Measurements from ENCODE around the gene FXYD7.
"Not testable (repeated sequence)": the region's sequence is repeated elsewhere in the genome, so short reads cannot be mapped to it uniquely, and the experiment has no call there.

The FXYD7 gene, protein sequence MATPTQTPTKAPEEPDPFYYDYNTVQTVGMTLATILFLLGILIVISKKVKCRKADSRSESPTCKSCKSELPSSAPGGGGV

DNA sequence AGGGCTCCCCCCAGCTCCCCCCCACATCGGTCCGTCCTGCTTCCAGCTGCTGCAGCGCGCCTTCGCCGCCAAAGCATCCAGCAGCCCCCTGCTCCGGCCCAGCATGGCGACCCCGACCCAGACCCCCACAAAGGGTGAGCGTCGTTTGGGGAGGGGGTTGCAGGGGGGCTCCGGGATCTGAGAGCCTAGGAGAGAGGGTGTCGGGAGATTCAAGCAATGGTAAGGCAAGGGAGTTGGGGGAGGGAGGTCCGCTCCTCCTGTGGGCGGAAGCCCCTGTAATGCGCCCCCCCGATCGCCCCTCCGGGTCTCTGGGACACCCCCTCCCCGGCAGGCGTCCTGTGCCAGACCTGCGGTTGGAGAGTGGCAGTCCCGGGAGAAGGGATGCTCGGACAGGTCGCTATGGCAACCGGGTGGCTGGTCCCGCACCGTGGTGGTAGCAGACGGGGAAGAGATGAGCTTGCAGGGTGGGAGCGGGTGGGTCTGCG lies at the start of gene FXYD7:
Gene FXYD7, plus strand, starts transcription at position 25 of the 485 bp plus-strand sequence. Its CDS starts 79 bp downstream, at position 104.
- no peak for DNase-seq (ENCODE audit: low read depth in 3 of 3)

DNA sequence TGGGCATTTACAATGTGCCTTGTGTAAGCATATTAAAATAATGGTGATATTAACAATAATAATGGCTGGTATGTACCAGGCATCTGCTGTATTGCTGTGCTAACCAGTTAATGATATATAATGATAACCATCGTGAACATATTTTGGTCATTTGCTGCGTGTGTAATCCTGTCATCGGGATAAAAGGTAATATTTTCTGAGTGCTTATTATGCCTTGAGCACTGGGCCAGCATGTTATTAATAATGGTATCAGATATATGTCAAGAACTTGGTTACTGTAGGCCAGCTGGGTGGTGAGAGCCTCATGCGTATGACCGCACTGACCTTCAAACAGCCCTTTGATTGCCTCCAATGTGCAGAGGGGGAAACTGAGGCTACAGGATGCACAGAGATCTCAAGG lies 49.6 kb upstream of the FXYD7 start:
- no peak for DNase-seq (ENCODE audit: low read depth in 3 of 3)

DNA sequence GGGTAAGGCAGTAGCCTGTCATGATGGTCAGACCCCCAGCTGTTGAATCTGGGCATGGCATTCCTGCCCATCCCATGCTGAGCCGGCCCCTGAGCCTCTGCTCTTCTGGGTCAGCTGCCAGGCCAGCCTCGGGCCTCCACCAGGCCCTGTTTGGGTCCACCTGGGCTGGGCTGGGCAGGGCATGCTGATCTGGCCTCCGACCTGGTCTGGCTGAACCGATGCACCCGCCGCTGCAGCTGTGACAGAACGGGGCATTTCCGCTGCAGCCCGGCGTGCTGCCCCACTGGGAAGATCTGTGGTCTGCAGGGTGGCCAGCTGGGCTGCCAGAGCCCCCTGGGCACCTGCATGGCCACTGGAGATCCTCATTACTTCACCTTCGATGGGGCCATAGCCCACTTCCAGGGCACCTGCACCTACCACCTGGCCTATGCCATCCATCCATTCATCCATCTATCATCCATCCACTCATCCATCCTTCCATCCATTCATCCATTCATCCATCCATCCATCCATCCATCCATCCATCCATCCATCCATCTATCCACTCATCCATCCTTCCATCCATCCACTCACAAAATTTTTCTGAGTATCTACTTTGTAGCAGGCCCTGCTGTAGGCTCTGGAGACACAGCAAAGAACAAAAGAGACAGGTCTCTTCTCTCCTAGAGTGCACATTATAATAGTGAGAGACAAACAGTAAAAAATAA lies 49.0 kb upstream of the FXYD7 start:
- DNase-seq (ENCODE audit: low read depth in 3 of 3) = no peak

DNA sequence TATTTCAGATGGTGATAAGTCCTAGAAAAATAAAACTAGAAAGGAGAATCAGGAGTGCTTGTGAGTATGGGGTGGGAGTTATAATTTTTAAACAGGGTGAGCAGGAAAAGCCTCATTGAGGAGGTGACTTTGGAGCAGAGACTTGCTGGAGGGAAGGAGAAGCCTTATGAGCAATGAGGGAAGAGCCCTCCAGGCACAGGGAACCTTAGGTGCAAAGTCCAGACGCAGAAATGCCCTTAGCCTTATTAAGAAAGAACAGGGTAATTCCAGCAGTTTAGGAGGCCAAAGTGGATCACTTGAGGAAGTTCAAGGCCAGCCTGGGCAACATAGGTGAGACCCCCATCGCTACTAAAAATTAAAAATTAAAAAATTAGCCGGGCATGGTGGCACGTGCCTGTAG lies 48.4 kb upstream of the FXYD7 start:
- DNase-seq (ENCODE audit: low read depth in 3 of 3) = no peak

DNA sequence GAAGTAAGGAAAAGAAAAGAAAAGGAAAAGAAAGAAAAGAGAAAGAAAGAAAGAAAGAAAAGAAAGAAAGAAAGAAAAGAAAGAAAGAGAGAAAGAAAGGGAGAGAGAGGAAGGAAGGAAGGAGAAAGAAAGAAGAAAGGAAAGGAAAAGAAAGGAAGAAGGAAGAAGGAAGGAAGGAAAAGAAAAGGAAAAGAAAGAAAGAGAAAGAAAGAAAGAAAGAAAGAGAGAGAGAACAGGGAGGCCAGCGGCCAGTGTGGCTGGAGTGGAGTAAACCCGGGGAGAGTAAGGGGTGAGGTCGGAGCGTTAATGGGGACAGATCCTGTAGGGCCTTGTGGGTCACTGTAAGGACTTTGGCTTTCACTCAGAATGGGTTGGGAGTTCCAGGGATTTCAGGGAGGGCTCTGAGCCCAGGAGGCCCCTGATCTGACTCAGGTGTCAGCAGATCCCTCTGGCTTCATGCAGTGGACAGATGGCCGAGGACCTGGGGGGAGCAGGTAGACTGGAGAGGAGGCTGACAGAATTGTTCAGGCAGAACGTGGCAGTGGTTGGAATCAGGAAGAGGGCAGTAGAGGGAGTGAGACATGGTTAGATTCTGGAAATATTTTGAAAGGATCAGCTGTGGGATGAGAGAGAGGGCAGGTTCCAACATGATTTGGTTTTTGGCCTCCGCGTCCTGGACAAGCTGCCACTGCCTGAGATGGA lies 47.2 kb upstream of the FXYD7 start:
- DNase-seq (ENCODE audit: low read depth in 3 of 3) = no peak

DNA sequence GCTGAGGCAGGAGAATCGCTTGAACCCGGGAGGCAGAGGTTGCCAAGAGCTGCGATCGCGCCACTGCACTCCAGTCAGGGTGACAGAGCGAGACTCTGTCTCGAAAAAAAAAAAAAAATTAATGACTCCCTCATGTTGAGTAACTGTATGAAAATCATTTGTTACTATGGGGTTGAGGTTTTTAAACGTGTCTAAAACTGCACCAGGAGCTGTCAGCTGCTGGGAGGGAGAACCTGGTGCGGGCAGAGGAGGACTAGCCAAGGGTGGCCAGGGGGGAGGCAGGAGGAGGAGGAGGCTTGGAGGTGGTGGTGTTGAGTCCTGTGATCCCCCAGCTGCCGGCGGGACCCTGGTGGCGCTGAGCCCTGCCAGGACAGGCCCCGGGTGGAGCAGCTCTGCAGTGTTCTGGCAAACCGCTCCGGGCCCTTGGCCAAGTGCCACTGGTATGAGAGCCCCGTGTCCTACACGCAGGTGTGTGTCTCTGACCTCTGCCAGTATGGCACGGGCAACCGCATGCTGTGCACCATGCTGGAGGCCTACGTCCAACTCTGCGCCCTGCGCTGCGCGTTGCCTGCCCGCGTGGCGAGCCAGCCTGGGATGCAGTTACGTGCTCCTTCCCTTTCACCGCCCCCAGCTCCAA lies 44.5 kb upstream of the FXYD7 start:
- no peak for DNase-seq (ENCODE audit: low read depth in 3 of 3)

DNA sequence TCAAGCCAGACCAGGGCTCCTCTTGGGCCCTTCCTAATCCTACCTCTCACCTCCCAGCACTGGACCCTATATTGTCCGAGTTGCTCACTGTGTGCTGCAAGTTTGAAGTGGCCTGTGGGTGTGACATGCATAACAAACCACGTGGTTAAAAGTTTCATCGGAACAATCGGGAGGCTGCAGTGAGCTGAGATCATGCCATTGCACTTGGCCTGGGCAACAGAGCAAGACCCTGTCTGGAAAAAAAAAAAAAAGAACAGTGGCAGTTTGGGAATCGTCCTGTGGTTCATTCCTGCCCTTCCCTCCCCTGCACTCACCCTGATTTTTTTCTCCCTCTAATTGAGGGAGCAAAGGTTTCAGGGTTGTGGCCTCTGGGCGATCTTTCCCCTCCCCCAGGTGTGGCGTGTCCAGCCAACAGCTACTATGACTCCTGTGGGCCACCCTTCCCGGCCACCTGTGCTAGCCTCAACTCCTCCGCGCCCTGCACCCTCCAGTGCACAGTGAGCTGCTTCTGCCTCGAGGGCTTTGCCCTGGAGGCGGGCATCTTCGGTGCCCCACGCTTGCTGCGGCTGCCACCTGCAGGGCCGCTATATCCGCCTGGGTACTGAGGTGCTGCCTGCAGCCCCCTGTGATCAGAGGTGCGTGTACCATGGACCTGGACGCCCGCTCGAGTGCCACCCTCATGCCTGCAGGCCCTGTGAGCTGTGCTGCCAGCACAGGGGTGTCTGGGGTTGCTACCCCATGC lies 43.7 kb upstream of the FXYD7 start:
- no peak for DNase-seq (ENCODE audit: low read depth in 3 of 3)

DNA sequence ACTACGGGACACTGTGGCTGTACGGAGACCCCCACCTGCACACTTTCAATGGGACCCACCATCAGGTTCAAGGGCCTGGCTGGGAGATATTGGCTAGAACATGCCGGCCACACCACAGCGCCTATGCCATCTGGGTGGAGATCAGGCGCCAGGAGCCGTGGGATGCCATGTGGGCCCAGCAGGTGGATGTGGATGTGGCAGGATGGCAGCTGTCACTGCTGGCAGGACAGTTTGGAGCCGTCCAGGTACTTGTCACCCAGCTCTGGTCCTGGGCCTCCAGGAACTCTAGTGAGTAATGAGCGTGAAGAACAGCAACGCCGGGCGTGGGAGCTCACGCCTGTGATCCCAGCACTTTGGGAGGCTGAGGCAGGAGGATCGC lies 43.2 kb upstream of the FXYD7 start:
- DNase-seq (ENCODE audit: low read depth in 3 of 3) = no peak

DNA sequence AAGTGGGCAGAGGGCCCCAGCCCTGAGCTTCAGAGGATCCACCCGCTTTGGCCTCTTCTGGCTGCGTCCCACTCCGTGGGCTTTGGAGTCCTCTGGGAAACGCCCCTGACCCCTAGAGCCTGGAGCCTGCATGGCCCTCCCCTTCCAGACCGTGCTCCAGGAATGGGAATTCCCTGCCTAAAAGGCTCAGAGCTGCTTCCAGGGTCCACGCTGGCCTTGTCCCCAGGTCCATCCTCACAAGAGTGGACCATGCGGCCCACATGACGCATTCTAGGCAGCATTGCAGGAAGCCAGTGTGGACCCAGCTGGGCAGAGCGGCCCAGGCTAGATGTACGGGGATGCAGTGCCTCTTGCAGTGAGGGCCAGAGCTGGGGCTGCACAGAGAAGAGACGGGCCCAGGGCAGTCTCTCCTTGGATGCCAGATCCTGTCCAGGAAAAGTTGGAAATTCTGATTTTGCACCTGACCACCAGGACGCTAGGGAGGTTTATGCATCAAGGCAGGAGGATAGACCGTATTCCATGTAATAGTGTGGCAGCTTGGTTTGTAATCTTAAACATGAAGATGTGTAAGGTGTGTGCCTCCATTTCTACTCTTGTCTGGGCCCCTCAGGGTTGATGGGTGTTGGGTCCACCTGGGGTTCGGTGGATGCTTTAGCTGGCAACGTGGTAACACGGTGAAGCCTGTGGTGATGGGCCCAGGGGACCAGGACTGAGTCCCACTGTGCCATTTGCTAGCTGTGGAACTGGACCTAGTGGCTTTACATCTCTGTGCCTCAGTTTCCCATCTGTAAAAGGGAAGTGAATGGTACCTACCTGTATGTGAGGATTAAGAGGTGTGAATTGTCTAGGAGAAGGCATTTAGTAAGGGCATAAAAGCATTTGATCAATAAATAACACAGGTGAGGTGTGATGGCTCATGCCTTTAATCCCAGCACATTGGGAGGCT lies 42.2 kb upstream of the FXYD7 start:
- no peak for DNase-seq (ENCODE audit: low read depth in 3 of 3)

DNA sequence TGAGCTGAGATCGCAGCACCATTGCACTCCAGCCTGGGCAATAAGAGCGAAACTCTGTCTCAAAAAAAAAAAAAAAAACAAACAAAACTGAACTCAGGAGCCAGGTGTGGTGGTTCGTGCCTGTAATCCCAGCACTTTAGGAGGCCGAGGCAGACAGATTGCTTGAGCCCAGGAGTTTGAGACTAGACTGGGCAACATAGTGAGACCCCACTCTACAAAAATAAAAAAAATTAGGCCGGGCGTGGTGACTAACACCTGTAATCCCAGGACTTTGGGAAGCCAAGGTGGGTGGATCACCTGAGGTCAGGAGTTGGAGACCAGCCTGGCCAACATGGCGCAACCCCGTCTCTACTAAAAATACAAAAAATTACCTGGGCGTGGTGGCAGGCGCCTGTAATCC lies 41.1 kb upstream of the FXYD7 start:
- DNase-seq (ENCODE audit: low read depth in 3 of 3) = not testable (repeated sequence)

DNA sequence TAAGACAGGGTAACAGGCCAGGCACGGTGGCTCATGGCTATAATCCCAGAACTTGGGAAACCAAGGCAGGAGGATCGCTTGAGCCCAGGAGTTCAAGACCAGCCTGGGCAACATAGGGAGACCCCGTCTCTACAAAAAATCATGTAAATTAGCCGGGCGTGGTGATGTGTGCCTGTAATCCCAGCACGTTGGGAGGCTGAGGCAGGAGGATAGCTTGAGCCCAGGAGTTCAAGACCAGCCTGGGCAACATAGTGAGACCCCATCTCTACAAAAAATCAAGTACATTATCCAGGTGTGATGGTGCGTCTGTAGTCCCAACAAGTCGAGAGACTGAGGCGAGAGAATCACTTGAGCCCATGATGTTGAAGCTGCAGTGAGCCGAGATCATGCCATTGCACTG lies 39.4 kb upstream of the FXYD7 start:
- not testable (repeated sequence) for DNase-seq (ENCODE audit: low read depth in 3 of 3)

DNA sequence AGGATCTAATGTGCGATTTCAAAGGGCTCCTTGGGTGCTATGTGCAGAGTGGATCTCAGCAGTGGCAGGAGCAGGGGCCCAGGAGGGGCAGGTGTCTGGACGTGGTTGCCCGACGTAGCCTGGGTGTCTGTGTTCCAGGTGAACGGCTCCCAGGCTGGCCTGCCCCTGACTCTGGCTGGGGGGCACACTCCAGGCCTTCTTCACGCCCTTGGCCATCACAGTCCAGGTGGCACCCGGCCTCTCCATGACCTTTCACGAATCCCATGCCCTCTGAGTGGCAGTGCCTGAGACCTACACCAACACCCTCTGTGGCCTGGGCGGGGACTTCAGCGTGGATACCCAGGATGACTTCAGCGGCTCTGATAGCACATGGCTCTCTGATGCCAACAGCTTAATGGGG lies 38.7 kb upstream of the FXYD7 start:
- no peak for DNase-seq (ENCODE audit: low read depth in 3 of 3)

DNA sequence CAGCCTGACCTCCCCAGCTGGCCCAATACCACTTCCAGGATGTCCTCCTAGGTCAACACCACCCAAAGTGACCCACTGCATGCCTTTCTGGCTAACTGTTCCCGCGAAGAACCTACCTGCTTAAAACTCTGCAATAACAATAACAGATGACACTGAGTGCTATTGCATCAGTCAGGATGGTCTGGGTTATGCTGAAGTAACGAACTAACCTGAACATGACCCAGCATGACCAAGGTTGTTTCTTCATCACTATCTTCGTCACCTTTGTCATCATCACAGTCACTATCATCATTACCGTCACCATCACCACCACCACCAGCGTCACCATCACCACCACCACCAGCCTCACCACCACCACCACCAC lies 38.0 kb upstream of the FXYD7 start:
- DNase-seq (ENCODE audit: low read depth in 3 of 3) = no peak

DNA sequence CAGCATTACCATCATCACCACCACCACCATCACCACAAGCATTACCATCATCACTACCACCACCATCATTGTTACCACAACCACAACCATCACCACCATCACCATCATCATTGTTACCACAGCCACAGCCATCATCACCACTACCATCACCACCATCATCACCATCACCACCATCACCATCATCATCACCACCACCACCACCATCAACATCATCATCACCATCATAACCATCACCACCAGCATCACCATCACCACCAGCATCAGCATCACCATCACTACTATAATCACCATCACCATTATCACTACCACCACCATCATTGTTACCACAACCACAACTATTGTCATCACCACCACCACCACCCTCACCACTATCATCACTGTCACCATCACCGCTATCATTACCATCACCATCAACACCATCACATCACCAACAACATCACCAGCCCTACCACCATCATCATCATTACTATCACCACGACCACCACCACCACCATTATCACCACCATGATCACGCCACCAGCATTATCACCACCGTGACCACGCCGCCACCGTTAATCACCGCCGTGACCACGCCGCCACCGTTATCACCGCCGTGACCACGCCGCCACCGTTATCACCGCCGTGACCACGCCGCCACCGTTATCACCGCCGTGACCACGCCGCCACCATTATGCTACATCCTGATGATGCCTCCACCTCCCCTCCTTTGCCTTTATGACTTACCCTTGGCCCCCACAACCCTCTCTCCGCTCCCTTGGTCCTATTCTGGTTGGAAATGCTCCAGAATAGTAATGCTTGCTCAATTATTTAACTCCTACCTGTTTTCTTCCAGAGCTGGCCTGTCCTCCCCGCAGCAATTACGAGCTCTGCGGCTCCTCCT lies 37.4 kb upstream of the FXYD7 start:
- DNase-seq (ENCODE audit: low read depth in 3 of 3) = no peak

DNA sequence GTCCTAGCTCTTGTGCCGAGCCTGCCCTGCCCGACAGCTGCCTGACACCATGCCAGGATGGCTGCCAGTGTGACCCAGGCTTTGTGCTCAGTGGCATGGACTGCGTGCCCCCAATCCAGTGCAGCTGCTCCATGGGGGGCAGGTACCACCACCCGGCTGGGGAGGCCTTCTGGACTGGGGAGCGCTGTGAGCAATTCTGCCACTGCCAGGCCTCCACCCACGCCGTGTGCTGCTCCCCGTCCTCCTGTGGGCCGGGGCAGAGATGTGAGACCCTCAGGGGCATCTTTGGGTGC lies 36.8 kb upstream of the FXYD7 start:
- DNase-seq (ENCODE audit: low read depth in 3 of 3) = no peak

DNA sequence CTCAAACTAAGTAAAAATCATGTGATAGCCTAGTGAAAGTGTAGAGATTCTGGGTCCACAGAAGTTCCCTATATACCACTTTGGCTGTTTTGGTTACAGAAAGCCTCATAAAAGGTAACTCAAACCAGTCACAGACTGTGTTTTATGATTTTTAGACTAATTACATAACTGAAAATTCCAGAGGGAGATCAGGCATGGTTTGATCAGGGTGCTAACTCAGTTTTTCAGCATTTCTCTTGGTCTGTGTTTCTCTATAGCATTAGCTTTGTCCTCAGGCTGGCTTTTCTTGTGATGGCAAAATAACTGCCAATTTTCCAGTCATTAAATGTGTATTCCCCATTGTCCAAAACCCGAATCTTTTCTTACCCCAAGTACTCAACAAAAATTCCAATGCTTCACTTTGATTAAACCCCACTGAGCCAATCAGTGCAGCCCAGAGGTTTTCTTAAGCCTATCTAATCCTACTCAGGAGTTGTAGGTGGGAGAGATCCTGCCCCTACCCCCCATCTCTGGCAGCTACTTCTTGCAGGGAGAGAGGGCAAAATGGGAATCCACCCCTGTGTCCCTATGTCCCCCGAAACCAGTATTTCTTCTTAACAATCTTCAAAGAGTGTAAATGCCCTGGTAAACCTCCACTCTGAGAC lies 36.0 kb upstream of the FXYD7 start:
- no peak for DNase-seq (ENCODE audit: low read depth in 3 of 3)

DNA sequence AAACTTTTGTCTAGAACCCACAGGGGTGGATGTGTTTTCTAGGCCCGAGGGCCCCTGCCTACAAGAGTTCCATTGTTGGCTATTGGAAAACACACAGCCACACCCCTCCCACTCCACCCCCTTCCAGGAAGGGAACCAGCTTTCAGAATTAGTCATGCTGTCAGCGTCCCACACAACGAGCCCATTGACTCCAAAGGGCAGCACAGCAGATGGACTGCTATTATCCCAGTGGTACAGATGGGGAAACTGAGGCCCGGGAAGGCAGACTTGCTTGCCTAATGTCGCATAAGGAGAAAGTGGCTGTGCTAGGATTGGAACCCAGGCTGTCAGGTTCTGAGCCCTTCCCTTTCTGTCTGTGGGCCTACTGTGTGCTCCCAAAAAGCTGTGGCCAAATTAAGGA lies 35.5 kb upstream of the FXYD7 start:
- no peak for DNase-seq (ENCODE audit: low read depth in 3 of 3)

DNA sequence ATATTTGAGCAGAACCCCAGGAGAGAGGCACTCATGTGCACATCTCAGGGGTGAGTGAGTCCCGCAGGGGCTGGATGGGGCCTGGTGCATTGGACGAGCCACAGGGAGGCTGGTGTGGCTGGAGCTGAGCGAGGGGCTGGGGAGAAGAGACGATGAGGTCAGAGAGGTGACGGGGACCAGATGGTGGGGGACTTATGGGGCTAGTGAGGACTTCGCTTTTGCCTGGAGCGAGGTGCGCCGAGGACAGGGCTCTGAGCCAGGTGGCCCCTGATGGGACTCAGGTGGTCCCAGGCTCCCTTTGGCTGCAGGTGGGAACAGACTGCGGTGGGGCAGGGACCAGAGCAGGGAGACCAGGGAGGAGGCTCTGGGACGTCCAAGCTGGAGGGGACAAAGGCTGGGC lies 34.3 kb upstream of the FXYD7 start:
- no peak for DNase-seq (ENCODE audit: low read depth in 3 of 3)

DNA sequence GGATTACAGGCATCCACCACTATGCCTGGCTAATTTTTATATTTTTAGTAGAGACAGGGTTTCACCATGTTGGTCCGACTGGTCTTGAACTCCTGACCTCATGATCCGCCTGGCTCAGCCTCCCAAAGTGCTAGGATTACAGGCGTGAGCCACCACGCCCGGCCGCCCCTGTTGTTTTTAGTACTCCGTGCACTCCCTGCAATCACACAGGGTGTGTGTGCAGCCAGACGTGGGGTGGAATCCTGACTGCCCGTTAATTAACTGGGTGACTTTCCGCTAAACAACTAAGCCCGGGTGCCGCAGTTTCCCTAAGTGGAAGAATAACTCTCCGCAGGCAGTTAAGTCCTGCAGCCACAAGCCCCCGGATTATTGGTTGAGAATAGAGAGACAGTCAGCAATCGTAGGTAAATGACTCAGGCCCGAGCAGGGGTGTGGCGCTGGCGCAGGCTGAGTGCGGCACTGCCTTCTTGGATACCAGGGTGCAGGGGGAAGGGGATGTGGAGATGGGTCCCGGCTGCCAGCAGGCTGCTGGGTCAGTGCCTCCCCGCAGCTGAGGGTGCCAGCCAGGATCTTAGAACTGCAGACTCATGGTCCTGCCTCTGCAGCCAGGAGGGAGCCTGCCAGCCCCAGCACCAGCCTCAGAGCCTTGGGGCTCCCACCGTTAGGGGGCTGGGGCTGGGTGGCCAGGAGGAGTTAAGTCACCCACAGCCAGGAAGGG lies 33.5 kb upstream of the FXYD7 start:
- DNase-seq (ENCODE audit: low read depth in 3 of 3) = no peak
